Memory B cell (primary cell): ENCODE results near the gene TBC1D24.
A peak's percentile ranks its signal among the peaks of the same experiment; 100 is the strongest.
"Not testable (repeated sequence)": the region's sequence is repeated elsewhere in the genome, so short reads cannot be mapped to it uniquely, and the experiment has no call there.

Experiments used
- ATAC-seq: fragments of 150-1000 bp; cut with Tn5 transposase; 2 replicates; pipeline ENCODE4 v1.10.0; 2021; ENCODE audit warnings: low read depth, mild to moderate bottlenecking, moderate library complexity
- DNase-seq, 2 donors: peaks; one replicate each; pipeline ENCODE4 v3.0.0; 2022; ENCODE audit warnings: low spot score in 2 of 2
- H3K27ac Mint-ChIP-seq: one replicate; pipeline ENCODE4 v1.8.0; 2022; ENCODE audit warnings: mild to moderate bottlenecking, moderate library complexity, mixed read lengths
- H3K27me3 Mint-ChIP-seq: one replicate; pipeline ENCODE4 v1.8.0; 2022; ENCODE audit warnings: mixed read lengths
- H3K36me3 Mint-ChIP-seq: one replicate; pipeline ENCODE4 v1.8.0; 2022; ENCODE audit warnings: mild to moderate bottlenecking, mixed read lengths
- H3K4me1 Mint-ChIP-seq: one replicate; pipeline ENCODE4 v1.8.0; 2022; ENCODE audit warnings: mixed read lengths
- H3K4me3 Mint-ChIP-seq: one replicate; pipeline ENCODE4 v1.8.0; 2022; ENCODE audit warnings: mild to moderate bottlenecking, moderate library complexity, mixed read lengths
- H3K9me3 Mint-ChIP-seq: one replicate; pipeline ENCODE4 v1.8.0; 2022; ENCODE audit warnings: mixed read lengths

TBC1D24 gene

GRCh38 chr16:2533142-2533755 lies 58.3 kb downstream of the TBC1D24 start:
- H3K36me3 Mint-ChIP-seq, H3K27me3 Mint-ChIP-seq, ATAC-seq, DNase-seq, H3K9me3 Mint-ChIP-seq: not testable (repeated sequence)
- H3K27ac Mint-ChIP-seq, result peak overlapping the region; percentile 98
- H3K4me3 Mint-ChIP-seq, result peak overlapping the region; percentile 90
- H3K4me1 Mint-ChIP-seq, result peaks cover 13% of the 10 kb centered on the region

GRCh38 chr16:2533912-2534311 lies 59.0 kb downstream of the TBC1D24 start:
- no peak for ATAC-seq
- peaks cover 16% of the 10 kb centered on the region for H3K4me1 Mint-ChIP-seq
- H3K4me3 Mint-ChIP-seq, result peak overlapping the region; percentile 56
- H3K36me3 Mint-ChIP-seq, result peaks cover 3% of the 10 kb centered on the region
- no peaks in the 10 kb centered on the region for H3K9me3 Mint-ChIP-seq
- no peaks in the 10 kb centered on the region for H3K27me3 Mint-ChIP-seq
- H3K27ac Mint-ChIP-seq, result peak overlapping the region; percentile 75
- DNase-seq, result no peak

GRCh38 chr16:2534335-2534734 lies 59.4 kb downstream of the TBC1D24 start:
- H3K4me1 Mint-ChIP-seq, result peaks cover 19% of the 10 kb centered on the region
- DNase-seq, result not testable (repeated sequence)
- peak overlapping the region; percentile 56 for H3K4me3 Mint-ChIP-seq

GRCh38 chr16:2535625-2536013 lies 60.7 kb downstream of the TBC1D24 start:
- Mint-ChIP-seq H3K4me3 (no peak overlapping the region), H3K27ac (no peak overlapping the region), H3K36me3 (peaks cover 1% of the 10 kb centered on the region), H3K9me3 (no peaks in the 10 kb centered on the region), H3K4me1 (peaks cover 21% of the 10 kb centered on the region), H3K27me3 (no peaks in the 10 kb centered on the region)
- DNase-seq, result no peak
- ATAC-seq, result no peak

More at GRCh38 chr16:2534335-2534734, 59.4 kb downstream of the TBC1D24 start:
- not testable (repeated sequence) for ATAC-seq, H3K9me3 Mint-ChIP-seq, H3K36me3 Mint-ChIP-seq, H3K27me3 Mint-ChIP-seq
- peak overlapping the region; percentile 75 for H3K27ac Mint-ChIP-seq

- Mint-ChIP-seq H3K36me3 (peaks cover 4% of the 10 kb centered on the region), H3K27ac (peak within 1 kb of the TSS; percentile 95), H3K4me1 (peaks cover 22% of the 10 kb centered on the region), H3K4me3 (peak within 1 kb of the TSS; percentile 86), H3K27me3 (no peaks in the 10 kb centered on the region), H3K9me3 (no peaks in the 10 kb centered on the region)
- ATAC-seq (peak; percentile 72), DNase-seq (peak; percentile 83 to 91)
These were observed 62.8 kb downstream of the TBC1D24 start, which contains the start of gene PDPK1 for GRCh38 chr16:2537451-2538379. Gene PDPK1, plus strand, starts transcription at chr16:2538021. Its CDS starts 92 bp downstream, at chr16:2538113.

- Mint-ChIP-seq H3K4me1 (peaks cover 22% of the 10 kb centered on the region), H3K27ac (peak overlapping the region; percentile 95), H3K4me3 (peak overlapping the region; percentile 84)
- ATAC-seq, H3K36me3 Mint-ChIP-seq, H3K9me3 Mint-ChIP-seq, H3K27me3 Mint-ChIP-seq, DNase-seq: not testable (repeated sequence)
These were observed 64.4 kb downstream of the TBC1D24 start for GRCh38 chr16:2539192-2539844.

- Mint-ChIP-seq H3K27ac (peak overlapping the region; percentile 95), H3K4me3 (peak overlapping the region; percentile 77), H3K4me1 (peaks cover 22% of the 10 kb centered on the region)
- H3K9me3 Mint-ChIP-seq, H3K36me3 Mint-ChIP-seq, H3K27me3 Mint-ChIP-seq: not testable (repeated sequence)
- DNase-seq (peak; percentile 34 to 51), ATAC-seq (peak; percentile 6)
These were observed 65.0 kb downstream of the TBC1D24 start for GRCh38 chr16:2539845-2540458.

GRCh38 chr16:2540912-2541311 lies 66.0 kb downstream of the TBC1D24 start:
- H3K27me3 Mint-ChIP-seq, H3K36me3 Mint-ChIP-seq, H3K9me3 Mint-ChIP-seq: not testable (repeated sequence)
- Mint-ChIP-seq H3K4me3 (peak overlapping the region; percentile 69), H3K4me1 (peaks cover 24% of the 10 kb centered on the region), H3K27ac (peak overlapping the region; percentile 95)
- DNase-seq (peak; percentile 35 to 52), ATAC-seq (peak; percentile 56)

GRCh38 chr16:2541409-2541808 lies 66.5 kb downstream of the TBC1D24 start:
- Mint-ChIP-seq H3K4me1 (peaks cover 24% of the 10 kb centered on the region), H3K4me3 (peak overlapping the region; percentile 69), H3K27ac (peak overlapping the region; percentile 95)
- not testable (repeated sequence) for ATAC-seq, H3K9me3 Mint-ChIP-seq, H3K27me3 Mint-ChIP-seq, H3K36me3 Mint-ChIP-seq
- DNase-seq, result peak in 1 of 2 donors; percentile 14

GRCh38 chr16:2543771-2544170 lies 68.8 kb downstream of the TBC1D24 start:
- not testable (repeated sequence) for H3K36me3 Mint-ChIP-seq, ATAC-seq, DNase-seq, H3K27ac Mint-ChIP-seq, H3K9me3 Mint-ChIP-seq, H3K4me3 Mint-ChIP-seq, H3K27me3 Mint-ChIP-seq
- H3K4me1 Mint-ChIP-seq, result peaks cover 22% of the 10 kb centered on the region

- ATAC-seq, H3K27ac Mint-ChIP-seq, H3K9me3 Mint-ChIP-seq, DNase-seq, H3K4me3 Mint-ChIP-seq, H3K36me3 Mint-ChIP-seq, H3K27me3 Mint-ChIP-seq, H3K4me1 Mint-ChIP-seq: not testable (repeated sequence)
These were observed 75.5 kb downstream of the TBC1D24 start for GRCh38 chr16:2550283-2550878.

- DNase-seq, result not testable (repeated sequence)
These were observed 76.5 kb downstream of the TBC1D24 start for GRCh38 chr16:2551420-2551889.

GRCh38 chr16:2554709-2555425 lies 79.9 kb downstream of the TBC1D24 start:
- not testable (repeated sequence) for H3K4me3 Mint-ChIP-seq, H3K27ac Mint-ChIP-seq, H3K9me3 Mint-ChIP-seq, DNase-seq, H3K36me3 Mint-ChIP-seq, H3K27me3 Mint-ChIP-seq, H3K4me1 Mint-ChIP-seq
- peak; percentile 34 for ATAC-seq

More at GRCh38 chr16:2551420-2551889, 76.5 kb downstream of the TBC1D24 start:
- not testable (repeated sequence) for H3K4me3 Mint-ChIP-seq, H3K4me1 Mint-ChIP-seq, ATAC-seq, H3K27ac Mint-ChIP-seq, H3K9me3 Mint-ChIP-seq, H3K27me3 Mint-ChIP-seq, H3K36me3 Mint-ChIP-seq
